AG04450 (cell line): ENCODE results near the gene LRRC36. TPM values are rescaled to one million over a fixed set of nuclear protein-coding genes. Genes with fewer than 3 reads are reported as not detected.

ENCODE experiments used
- CTCF ChIA-PET: fragments of 300-600, 350-600 bp; formaldehyde crosslinking; extraction: SDS; loops from one replicate; lab custom pipeline; 2022; ENCODE audit warnings: antibody characterized with exemption, inconsistent platforms; lab: Charles Lee
- POLR2A ChIA-PET: fragments of 350-600 bp; formaldehyde crosslinking; extraction: SDS; loops from one replicate; lab custom pipeline; 2021; ENCODE audit warnings: antibody characterized with exemption, inconsistent platforms; lab: Yijun Ruan, JAX
- DNase-seq: peaks from one replicate; pipeline ENCODE4 v3.0.0-alpha.2; 2011; ENCODE audit warnings: low read depth, low spot score
- H3K27ac ChIP-seq: one replicate; pipeline ENCODE4 v1.5.1; 2012; ENCODE audit warnings: low read depth, low read length, control low read depth
- H3K27me3 ChIP-seq: one replicate; pipeline ENCODE4 v1.6.0; 2012; ENCODE audit warnings: low read length; ENCODE audit not compliant: control insufficient read depth, insufficient read depth
- H3K4me3 ChIP-seq: 2 replicates; pipeline ENCODE4 v1.5.1; 2011; ENCODE audit warnings: mild to moderate bottlenecking, low read depth, low read length, control low read depth
- H3K9me3 ChIP-seq: 2 replicates; pipeline ENCODE4 v1.5.1; 2012; ENCODE audit warnings: low read length; ENCODE audit not compliant: control insufficient read depth, insufficient read depth
- polyA plus RNA-seq: library from polyadenylated mRNA; depleted of rRNA; stranded (reverse); fragments of >200 nt; gene quantifications from 2 replicates; pipeline ENCODE4 v1.2.3, GENCODE V29; 2011
- TF ChIP-seq, protein P1 (sequence below): IDR thresholded peaks from 2 replicates; pipeline ENCODE4 v1.5.1; 2011; ENCODE audit warnings: low read depth, low read length, control low read depth, inconsistent platforms

Gene LRRC36
- polyA plus RNA-seq, 1 experiment, result 0.41 TPM

DNA sequence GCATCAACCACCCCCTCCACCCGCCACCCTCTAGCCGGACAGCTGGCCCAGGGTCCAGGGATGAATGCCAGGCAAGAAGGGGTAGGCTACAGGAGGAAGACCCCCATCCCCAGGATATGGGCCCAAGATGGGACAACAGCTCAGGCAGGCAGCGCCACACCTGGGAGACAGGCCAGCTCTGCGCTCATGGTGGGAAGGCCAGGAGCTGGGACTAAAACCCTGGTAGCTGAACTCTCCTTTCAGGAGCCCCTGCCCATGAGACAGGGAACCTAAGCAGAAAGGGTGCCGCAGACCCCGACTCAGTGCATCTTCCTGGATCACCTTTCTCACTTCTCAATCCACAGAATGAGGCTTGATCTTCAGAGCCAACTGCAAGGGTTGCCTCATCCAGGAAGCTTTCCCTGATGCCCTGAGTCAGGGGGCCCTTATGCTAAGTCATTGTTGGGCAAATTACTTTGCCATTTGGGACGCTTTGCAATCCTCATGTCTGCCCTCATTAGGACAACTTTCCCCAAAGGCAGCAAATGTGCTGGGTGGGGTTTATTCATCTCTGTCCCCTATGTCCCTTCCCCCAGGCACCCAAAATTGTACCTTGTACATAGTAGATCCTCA is 80.7 kb downstream of the LRRC36 start:
- H3K4me3 ChIP-seq, result no peak overlapping the region
- no peak for DNase-seq
- H3K27me3 ChIP-seq, result no peaks in the 10 kb centered on the region
- ChIA-PET CTCF (interaction anchor here (1.1 to 1.7 kb wide), 2 partner anchors 10 to 14 kb away, joined by 3 to 6 read pairs; partner anchors contain the start of genes TPPP3 and ZDHHC1), POLR2A (interaction anchor here (0.6 kb wide), 1 partner anchor 140 kb away, joined by 4 read pairs; no protein-coding TSS in a partner anchor)
- peak overlapping the region; percentile 88 for H3K27ac ChIP-seq
- no peaks in the 10 kb centered on the region; the same call in 1 of the 2 replicates for H3K9me3 ChIP-seq
- TF ChIP-seq, protein P1, sequence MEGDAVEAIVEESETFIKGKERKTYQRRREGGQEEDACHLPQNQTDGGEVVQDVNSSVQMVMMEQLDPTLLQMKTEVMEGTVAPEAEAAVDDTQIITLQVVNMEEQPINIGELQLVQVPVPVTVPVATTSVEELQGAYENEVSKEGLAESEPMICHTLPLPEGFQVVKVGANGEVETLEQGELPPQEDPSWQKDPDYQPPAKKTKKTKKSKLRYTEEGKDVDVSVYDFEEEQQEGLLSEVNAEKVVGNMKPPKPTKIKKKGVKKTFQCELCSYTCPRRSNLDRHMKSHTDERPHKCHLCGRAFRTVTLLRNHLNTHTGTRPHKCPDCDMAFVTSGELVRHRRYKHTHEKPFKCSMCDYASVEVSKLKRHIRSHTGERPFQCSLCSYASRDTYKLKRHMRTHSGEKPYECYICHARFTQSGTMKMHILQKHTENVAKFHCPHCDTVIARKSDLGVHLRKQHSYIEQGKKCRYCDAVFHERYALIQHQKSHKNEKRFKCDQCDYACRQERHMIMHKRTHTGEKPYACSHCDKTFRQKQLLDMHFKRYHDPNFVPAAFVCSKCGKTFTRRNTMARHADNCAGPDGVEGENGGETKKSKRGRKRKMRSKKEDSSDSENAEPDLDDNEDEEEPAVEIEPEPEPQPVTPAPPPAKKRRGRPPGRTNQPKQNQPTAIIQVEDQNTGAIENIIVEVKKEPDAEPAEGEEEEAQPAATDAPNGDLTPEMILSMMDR, result no peak

DNA sequence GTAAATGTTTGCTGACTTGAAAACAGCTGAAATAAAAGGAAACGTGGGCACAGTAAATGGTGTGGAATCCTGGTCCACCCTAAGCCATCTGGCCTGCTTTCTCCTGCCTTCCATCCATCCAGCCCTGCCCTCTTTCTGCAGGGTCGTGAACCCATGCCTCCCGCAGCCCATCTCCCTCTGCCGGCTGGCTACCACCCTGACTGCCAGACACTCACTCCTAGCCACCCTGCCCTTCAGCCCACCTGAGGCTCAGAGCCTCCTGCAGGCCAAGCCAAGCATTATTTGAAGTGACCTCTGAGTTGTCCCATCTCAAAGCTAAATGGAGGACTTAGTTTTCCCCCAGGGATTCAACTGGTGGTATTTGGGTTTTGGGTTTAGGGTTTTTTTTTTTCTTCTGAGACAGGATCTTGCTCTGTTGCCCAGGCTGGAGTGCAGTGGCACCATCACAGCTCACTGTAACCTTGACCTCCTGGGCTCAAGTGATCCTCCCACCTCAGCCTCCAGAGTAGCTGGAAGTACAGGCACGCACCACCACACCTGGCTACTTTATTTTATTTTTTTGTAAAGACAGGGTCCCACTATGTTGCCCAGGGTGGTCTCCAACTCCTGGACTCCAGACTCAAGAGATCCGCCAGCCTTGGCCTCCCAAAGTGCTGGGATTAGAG is 81.3 kb downstream of the LRRC36 start:
- H3K4me3 ChIP-seq, result no peak overlapping the region
- TF ChIP-seq, protein P1, result peak; percentile 14; the same call in 1 of the 2 replicates
- no peak overlapping the region for H3K27ac ChIP-seq
- ChIA-PET POLR2A (interaction anchor here (0.6 kb wide), 1 partner anchor 141 kb away, joined by 4 read pairs; no protein-coding TSS in a partner anchor), CTCF (interaction anchor here (0.6 to 1.7 kb wide), 4 partner anchors 8 to 148 kb away, joined by 3 to 7 read pairs (median 5); partner anchors contain the start of gene TPPP3)
- no peaks in the 10 kb centered on the region; the same call in 1 of the 2 replicates for H3K9me3 ChIP-seq
- no peaks in the 10 kb centered on the region for H3K27me3 ChIP-seq
- no peak for DNase-seq

DNA sequence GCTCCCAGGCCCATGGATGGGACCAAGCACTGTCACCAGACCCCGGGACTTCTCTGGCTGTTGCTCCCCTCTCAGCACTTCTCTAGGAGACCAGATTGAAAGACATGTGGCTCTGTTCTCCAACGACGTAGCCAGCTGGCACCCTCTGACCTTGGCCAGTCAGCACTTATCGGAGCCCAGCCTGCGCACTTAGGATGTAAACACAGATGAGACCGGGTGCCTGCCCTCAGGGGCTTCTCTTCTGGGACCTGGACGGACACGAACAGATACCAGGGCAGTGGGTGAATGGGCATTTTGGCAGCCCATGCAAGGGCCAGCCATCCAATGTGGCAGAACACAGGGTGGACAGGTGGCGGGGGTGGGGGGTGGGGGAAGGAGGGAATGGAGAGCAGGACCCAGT is 83.0 kb downstream of the LRRC36 start:
- TF ChIP-seq, protein P1, result no peak
- H3K27me3 ChIP-seq, result no peaks in the 10 kb centered on the region
- H3K4me3 ChIP-seq, result no peak overlapping the region
- no peaks in the 10 kb centered on the region; the same call in 1 of the 2 replicates for H3K9me3 ChIP-seq
- CTCF ChIA-PET, result no interaction called here
- no peak overlapping the region for H3K27ac ChIP-seq
- POLR2A ChIA-PET, result no interaction called here
- no peak for DNase-seq

DNA sequence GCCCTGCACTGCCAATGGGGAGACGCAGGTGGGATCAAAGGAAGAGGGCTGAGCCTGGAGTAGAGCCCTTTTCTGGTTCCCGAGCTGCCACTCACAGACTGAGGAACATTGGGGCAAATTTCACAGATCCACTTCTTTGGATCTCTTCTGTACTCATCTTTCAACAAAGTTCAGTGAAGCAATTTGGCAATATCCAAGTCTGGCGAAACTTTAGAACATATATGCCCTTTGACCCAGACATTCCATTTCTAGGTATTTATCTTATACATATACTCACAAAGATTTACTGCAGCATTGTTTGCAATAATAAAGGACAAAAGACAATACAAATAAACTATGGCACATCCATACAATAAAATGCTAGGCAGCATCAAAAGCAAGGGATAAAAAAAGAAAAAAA is 84.7 kb downstream of the LRRC36 start:
- no peak for DNase-seq
- H3K4me3 ChIP-seq, result no peak overlapping the region
- TF ChIP-seq, protein P1, result no peak
- ChIA-PET CTCF (interaction anchor here (0.7 to 2.2 kb wide), 3 partner anchors 17 to 539 kb away, joined by 3 to 7 read pairs (median 3); partner anchors contain the start of gene TPPP3), POLR2A (no interaction called here)
- H3K9me3 ChIP-seq, result no peaks in the 10 kb centered on the region; the same call in 1 of the 2 replicates
- no peaks in the 10 kb centered on the region for H3K27me3 ChIP-seq
- no peak overlapping the region for H3K27ac ChIP-seq
